HG03060 (cell line): Measurements from ENCODE around the gene SLC35E2B.
"Not testable (repeated sequence)": the region's sequence is repeated elsewhere in the genome, so short reads cannot be mapped to it uniquely, and the experiment has no call there.

ENCODE experiments used
- ATAC-seq: cut with Tn5 transposase; IDR thresholded peaks from one replicate; pipeline ENCODE4 v1.9.1; 2021; ENCODE audit warnings: low read depth, moderate number of reproducible peaks; ENCODE audit not compliant: unreplicated experiment

Gene SLC35E2B

GRCh38 chr1:1704284-1704957 lies 11.8 kb upstream of the SLC35E2B start:
- ATAC-seq = not testable (repeated sequence)

DNA sequence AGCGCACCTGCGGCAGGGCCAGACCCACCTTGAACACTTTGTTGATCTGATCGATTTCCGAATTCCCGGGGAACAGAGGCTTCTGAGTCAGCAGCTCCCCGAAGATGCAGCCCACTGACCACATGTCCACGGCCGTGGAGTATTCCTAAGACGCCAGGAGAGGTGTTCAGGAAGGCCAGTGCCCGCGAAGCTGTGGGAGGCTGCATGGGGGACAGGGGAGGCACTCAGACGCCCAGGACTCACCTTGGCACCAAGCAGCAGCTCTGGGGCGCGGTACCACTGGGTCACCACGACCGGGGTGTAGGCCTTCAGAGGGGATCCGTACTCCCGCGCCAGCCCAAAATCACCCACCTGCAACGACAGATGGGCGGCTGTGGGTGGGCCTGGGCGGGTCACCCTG lies 11.2 kb upstream of the SLC35E2B start:
- no peak for ATAC-seq

DNA sequence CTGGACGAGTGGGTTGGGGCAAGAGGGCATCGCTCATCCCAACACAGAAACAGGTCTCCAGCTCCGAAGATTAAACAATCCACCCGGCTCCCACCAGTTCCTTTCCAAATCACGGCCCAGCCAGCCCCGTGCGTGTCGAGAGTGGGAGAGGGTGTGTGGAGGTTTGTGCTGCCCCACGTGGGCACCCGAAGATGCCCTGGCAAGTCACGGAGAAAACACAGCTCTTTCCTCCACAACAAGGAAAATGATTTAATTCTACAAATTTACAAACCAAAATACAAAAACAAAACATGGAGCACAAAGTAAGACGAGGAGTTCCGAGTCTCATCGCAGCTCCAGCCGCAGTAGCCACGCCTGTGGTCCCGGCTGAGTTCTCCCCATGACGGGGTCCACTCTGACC lies 9.9 kb upstream of the SLC35E2B start:
- ATAC-seq = not testable (repeated sequence)

- not testable (repeated sequence) for ATAC-seq
Observed at GRCh38 chr1:1700557-1700956, 8.0 kb upstream of the SLC35E2B start.

GRCh38 chr1:1700067-1700466 lies 7.5 kb upstream of the SLC35E2B start:
- not testable (repeated sequence) for ATAC-seq

- ATAC-seq = not testable (repeated sequence)
Observed at GRCh38 chr1:1699061-1699460, 6.5 kb upstream of the SLC35E2B start.

- ATAC-seq = not testable (repeated sequence)
Observed at GRCh38 chr1:1697358-1698183, 5.0 kb upstream of the SLC35E2B start.

GRCh38 chr1:1696431-1697357 lies 4.1 kb upstream of the SLC35E2B start:
- not testable (repeated sequence) for ATAC-seq

GRCh38 chr1:1692324-1692713 lies 276 bp downstream of the SLC35E2B start:
- peak; percentile 20 for ATAC-seq

DNA sequence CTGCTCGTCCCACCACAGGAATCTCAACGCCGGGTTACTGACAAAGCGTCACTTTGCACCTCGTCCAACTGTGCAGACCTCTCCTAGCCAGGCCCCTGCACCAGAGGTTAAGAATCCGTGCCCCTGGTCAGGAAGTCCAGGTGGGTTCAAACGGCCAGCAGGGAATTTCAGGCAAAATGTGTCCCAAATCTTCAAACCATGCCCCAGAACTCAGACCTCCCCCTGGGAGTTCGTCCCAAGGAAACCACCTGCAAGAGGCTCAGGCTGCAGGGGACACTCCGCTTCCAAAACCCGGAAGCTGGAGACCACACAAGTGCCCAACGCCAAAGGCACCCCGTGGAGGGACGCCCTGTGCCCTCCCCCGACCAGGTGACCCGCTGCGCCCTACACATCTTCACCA lies 1.2 kb downstream of the SLC35E2B start:
- ATAC-seq = not testable (repeated sequence)

GRCh38 chr1:1689526-1689925 lies 3.1 kb downstream of the SLC35E2B start:
- not testable (repeated sequence) for ATAC-seq

- no peak for ATAC-seq
Observed at GRCh38 chr1:1687846-1688245, 4.7 kb downstream of the SLC35E2B start.

DNA sequence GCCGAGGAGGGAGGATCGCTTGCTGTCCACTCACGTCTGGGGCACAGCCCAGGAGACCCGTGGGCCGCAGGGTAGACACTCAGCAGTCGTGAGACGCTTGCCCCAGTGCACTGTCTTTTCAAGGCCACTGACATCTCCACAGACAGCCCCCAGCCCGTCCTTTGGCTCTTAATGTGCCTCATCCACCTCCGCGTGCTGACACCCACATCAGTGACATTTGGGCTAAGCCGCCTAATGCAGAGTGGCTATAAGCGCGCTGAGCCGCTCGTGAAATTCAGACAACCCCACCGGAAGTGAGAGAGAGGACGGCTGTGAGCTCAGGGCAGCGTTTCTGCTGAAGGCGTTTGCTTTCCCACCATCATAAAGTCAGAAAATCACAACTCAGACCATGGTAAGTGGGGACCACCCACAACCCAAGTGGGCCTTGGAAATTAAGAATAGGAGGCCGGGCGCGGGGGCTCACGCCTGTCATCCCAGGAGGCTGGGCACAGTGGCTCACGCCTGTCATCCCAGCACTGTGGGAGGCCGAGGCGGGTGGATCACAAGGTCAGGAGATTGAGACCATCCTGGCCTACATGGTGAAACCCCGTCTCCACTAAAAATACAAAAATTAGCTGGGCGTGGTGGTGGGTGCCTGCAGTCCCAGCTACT lies 8.4 kb downstream of the SLC35E2B start:
- ATAC-seq = no peak

DNA sequence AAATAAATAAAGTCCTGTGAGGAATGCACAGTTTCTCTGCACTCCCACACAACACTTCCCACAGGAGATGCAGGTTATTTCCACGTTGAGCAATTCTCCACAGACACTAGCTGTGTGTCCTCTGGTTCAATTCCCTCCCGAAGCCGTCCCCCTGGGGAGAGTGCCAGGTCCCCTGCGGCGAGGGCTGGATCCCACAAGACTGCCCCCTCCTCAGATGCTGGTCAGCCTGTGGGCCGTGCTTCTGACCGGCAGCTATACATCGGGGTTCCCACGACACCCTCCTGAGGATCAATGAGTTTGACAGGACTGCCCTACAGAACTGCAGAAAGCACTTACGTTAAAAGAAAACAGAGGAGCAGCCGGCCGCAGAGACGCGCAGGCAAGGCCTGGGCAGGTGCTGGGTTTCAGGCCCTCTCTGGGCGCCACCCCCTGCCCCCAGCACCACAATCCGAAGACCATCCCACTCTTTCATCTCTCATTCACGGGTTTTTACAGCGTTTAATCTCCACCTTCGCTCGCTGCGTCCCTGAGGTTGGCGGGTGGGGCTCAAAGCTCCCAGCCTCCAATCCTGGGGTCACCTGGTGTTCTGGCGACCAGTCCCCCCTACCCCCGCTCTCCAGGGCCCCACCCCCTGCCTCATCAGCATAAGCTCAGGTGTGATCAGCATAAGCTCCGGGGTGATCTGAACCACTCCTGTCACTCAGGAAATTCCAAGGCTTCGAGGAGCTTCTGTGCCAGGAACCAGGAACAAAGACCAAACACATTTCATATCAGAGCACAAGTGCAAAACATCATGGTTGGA lies 9.3 kb downstream of the SLC35E2B start:
- no peak for ATAC-seq

DNA sequence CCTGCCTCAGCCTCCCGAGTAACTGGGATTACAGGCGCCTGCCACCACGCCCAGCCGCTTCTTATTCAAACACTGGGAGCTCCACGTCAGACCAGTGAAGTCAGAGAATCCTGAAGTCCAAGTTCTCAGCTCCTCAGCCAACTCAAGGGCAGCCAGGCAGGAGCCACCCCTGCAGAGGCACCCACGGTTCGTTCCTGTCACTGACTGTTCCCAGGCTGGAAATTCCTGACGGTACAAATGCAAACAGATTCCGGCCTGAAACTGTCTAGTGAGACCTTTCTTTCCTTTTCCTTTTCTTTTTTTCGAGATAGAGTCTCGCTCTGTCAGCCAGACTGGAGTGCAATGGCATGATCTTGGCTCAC lies 11.7 kb downstream of the SLC35E2B start:
- no peak for ATAC-seq

DNA sequence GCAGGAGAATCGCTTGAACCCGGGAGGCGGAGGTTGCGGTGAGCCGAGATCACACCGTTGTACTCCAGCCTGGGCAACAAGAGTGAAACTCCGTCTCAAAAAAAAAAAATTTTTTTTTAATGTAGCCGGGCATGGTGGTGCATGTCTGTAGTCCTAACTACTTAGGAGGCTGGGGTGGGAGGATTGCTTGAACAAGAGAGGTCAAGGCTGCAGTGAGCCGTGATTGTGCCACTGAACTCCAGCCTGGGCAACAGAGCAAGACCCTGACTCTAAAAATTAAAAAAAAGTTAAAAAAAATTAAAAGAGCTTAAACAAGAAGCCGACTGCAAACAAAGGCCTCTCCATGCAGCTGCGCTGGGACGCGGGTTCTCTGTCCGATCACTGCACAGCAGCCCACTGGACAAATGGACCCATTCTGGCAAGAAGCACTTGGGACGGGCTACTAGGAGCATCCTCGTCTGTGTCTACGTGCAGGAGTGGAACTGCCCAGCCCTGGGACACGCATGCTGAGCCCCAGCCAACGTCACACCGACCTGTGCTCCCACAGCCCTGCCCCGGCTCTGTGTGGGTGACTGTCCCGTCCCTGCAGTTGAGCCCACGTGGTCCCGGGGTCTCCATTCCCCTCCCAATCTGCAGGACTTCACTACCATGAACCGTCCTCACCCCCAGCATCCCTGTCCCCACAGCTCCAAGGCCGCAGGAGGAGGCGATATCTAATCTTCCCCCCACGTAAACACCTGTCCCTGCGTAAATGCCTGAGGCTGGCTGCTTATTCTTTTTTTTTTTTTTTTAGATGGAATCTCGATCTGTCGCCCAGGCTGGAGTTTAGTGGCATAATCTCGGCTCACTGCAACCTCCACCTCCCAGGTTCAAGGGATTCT lies 12.3 kb downstream of the SLC35E2B start:
- no peak for ATAC-seq

- no peak for ATAC-seq
Observed at GRCh38 chr1:1678581-1679380, 13.8 kb downstream of the SLC35E2B start.
